GM12875 (cell line): ENCODE data around the gene ABLIM3.

Experiments
- H3K4me3 ChIP-seq: one replicate; pipeline ENCODE4 v1.5.1; 2011; ENCODE audit warnings: low read depth, low read length, control low read depth
- TF ChIP-seq, protein P1 (sequence below): IDR thresholded peaks from 2 replicates; pipeline ENCODE4 v1.5.1; 2011; ENCODE audit warnings: low read depth, mild to moderate bottlenecking, control low read depth, inconsistent platforms, low read length, moderate library complexity, borderline replicate concordance; ENCODE audit not compliant: insufficient read depth

Gene ABLIM3

GRCh38 chr5:149151717-149152116 lies 10.4 kb downstream of the ABLIM3 start:
- TF ChIP-seq, protein P1, sequence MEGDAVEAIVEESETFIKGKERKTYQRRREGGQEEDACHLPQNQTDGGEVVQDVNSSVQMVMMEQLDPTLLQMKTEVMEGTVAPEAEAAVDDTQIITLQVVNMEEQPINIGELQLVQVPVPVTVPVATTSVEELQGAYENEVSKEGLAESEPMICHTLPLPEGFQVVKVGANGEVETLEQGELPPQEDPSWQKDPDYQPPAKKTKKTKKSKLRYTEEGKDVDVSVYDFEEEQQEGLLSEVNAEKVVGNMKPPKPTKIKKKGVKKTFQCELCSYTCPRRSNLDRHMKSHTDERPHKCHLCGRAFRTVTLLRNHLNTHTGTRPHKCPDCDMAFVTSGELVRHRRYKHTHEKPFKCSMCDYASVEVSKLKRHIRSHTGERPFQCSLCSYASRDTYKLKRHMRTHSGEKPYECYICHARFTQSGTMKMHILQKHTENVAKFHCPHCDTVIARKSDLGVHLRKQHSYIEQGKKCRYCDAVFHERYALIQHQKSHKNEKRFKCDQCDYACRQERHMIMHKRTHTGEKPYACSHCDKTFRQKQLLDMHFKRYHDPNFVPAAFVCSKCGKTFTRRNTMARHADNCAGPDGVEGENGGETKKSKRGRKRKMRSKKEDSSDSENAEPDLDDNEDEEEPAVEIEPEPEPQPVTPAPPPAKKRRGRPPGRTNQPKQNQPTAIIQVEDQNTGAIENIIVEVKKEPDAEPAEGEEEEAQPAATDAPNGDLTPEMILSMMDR, result no peak
- H3K4me3 ChIP-seq, result no peak overlapping the region

DNA sequence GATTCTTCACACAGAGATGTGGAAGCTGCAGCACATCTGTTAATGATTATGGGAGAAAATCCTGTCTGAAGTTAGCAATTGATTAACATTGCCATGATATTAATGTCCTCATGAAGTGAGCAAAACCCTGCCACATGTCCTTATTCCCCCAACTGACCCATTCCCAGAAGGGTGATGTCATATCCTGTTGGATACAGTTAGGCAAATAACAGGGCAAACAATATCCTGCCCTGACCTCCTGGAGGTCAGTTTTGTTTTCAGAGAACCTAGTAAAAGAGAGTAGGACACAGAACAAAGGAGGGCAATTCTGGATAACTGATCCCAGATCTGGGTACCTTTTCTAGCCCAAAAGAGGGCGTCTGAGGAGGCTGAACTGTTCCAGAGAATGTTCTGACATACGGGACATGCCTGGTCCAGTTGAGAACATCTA lies 11.0 kb downstream of the ABLIM3 start:
- H3K4me3 ChIP-seq, result no peak overlapping the region
- TF ChIP-seq, protein P1, result no peak

DNA sequence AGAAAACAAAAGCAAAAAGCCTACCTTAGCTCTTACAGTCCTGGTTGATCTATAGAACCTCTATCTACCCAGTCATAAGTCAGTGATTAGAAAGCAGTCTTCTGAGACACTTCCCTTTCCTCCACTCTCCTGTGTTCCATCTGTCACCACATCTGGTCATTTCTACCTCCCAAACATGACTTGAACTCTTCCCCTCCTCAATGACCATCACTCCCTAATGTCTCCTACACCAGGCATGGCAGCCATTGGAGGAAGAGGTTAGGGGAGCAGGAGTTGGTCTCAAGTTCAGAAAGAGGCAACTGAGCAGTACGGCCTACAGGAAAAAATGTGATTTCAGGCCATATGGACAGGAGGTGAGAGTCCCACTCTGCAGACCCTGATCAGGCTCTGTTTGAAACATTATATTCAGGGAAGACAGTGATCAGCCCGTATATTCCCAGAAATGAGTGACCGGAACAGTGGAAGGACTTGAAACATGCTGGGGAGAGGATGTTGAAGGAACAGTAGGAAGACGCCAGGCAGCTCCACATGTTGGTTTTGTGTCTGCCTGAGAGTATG lies 12.0 kb downstream of the ABLIM3 start:
- no peak overlapping the region for H3K4me3 ChIP-seq
- TF ChIP-seq, protein P1, result no peak

DNA sequence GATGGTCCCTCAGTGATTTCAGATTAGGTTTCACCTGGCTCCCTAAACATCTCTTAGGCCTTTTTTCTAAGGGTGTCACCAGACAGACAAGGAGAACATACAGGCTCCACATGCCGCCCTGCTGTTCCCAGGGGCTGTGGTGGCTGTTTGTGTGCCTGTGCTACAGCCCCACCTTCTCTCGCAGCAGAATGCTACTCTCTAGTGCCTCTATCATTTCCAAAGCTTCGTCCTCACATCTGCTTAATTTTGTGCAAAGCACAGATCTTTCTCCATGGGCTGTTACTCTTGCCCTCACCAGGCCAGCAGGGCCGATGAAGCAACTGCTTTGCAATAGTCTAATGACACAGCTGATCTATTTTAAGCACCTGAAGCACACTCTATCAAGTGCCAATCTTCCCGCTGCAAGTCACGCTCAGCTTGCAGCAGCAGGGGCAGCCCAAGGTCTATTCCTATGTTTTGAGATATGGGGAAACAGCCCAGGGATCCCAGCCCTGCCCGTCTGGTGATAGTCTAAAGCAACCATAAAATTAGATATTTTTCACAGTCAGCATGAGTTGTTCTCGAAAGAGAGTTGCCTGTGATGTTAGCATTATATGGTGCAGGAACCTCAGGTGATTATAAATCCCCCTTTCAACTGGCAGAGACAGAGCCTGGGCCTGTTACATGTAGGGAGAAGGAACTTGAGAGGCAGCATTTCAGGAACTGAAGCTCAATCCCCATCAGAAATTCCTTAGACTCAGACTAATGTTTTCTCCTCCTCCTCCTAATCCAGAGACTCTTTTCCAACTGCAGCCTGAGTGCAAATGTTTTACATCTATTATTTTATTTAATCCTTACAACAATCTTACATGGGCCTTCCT lies 12.7 kb downstream of the ABLIM3 start:
- no peak overlapping the region for H3K4me3 ChIP-seq
- TF ChIP-seq, protein P1, result no peak

DNA sequence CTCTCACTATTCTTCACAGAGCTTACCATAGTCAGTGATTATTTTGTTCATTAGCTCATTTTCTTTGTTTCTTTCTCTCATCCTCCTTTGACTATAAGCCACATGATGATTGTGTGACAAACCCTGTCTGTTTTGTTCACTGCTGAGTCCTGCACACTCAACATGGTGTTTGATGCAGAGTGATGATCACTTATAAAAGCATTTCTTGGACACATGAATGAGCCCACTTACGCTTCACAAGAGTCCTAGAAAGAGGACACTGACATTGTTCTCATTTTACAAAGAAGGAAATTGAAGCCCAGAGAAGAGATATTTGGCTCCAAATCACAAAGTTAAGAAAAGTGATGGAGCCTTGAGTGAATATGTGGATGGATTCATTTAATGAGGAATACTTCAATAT lies 13.4 kb downstream of the ABLIM3 start:
- TF ChIP-seq, protein P1, result no peak

GRCh38 chr5:149156435-149157083 lies 15.3 kb downstream of the ABLIM3 start:
- no peak overlapping the region for H3K4me3 ChIP-seq
- TF ChIP-seq, protein P1, result no peak

More for the DNA sequence above, 13.4 kb downstream of the ABLIM3 start:
- H3K4me3 ChIP-seq, result no peak overlapping the region
